ENCODE results near the gene SSU72.

GRCh38 chr1:1511533-1512285 lies 63.0 kb downstream of the SSU72 start, which contains the start of gene ATAD3A:
- TF ChIP-seq EP300 (IDR thresholded peaks at IDR 0.05) = no peak
- peak in 1 of 7 experiments; percentile 30 for TF ChIP-seq CTCF (IDR thresholded peaks at IDR 0.05)
- TF ChIP-seq POLR2A (IDR thresholded peaks at IDR 0.05) = no peak

All from stomach (tissue), 4 donors.